HL-60 (cell line): Measurements from ENCODE around the gene LDHAL6A.

Experiments used
- CTCF ChIP-seq: IDR thresholded peaks from one replicate; pipeline ENCODE4 v1.5.1; 2011; ENCODE audit warnings: low read length, control low read depth, inconsistent platforms; ENCODE audit not compliant: insufficient read depth
- POLR2AphosphoS5 ChIP-seq: IDR thresholded peaks from 2 replicates; pipeline ENCODE4 v1.6.1; 2012; ENCODE audit warnings: low read depth
- REST ChIP-seq: IDR thresholded peaks from 2 replicates; pipeline ENCODE4 v1.6.1; 2012; ENCODE audit warnings: low read depth; ENCODE audit not compliant: insufficient replicate concordance

- TF ChIP-seq POLR2AphosphoS5 (no peak), CTCF (no peak), REST (no peak)
These were observed at the start of gene LDHAL6A for GRCh38 chr11:18455686-18456372.
